Dendritic cell treated with granulocyte-macrophage colony-stimulating factor and Interleukin-4, amounts not matched to agents 40 ng/mL and 50 ng/mL, for 4 days (primary cell): ENCODE measurements around the gene SMAD4.
"Not testable (repeated sequence)": the region's sequence is repeated elsewhere in the genome, so short reads cannot be mapped to it uniquely, and the experiment has no call there.

ENCODE experiments used
- H3K27ac Mint-ChIP-seq: one replicate; pipeline ENCODE4 v1.8.0; 2022; ENCODE audit warnings: mild to moderate bottlenecking, mixed read lengths
- H3K27me3 Mint-ChIP-seq: one replicate; pipeline ENCODE4 v1.8.0; 2022; ENCODE audit warnings: mild to moderate bottlenecking, mixed read lengths
- H3K36me3 Mint-ChIP-seq: one replicate; pipeline ENCODE4 v1.8.0; 2022; ENCODE audit warnings: low read depth, mixed read lengths
- H3K4me1 Mint-ChIP-seq: one replicate; pipeline ENCODE4 v1.8.0; 2022; ENCODE audit warnings: low read depth, mixed read lengths
- H3K4me3 Mint-ChIP-seq: one replicate; pipeline ENCODE4 v1.8.0; 2022; ENCODE audit warnings: mild to moderate bottlenecking, moderate library complexity, mixed read lengths
- H3K9me3 Mint-ChIP-seq: one replicate; pipeline ENCODE4 v1.8.0; 2022; ENCODE audit warnings: mixed read lengths
- intact Hi-C: fragments of 100-400 bp; cut with micrococcal nuclease; formaldehyde crosslinking; loops from one replicate; pipeline ENCODE4 v1.15.0; 2022

SMAD4 gene

DNA sequence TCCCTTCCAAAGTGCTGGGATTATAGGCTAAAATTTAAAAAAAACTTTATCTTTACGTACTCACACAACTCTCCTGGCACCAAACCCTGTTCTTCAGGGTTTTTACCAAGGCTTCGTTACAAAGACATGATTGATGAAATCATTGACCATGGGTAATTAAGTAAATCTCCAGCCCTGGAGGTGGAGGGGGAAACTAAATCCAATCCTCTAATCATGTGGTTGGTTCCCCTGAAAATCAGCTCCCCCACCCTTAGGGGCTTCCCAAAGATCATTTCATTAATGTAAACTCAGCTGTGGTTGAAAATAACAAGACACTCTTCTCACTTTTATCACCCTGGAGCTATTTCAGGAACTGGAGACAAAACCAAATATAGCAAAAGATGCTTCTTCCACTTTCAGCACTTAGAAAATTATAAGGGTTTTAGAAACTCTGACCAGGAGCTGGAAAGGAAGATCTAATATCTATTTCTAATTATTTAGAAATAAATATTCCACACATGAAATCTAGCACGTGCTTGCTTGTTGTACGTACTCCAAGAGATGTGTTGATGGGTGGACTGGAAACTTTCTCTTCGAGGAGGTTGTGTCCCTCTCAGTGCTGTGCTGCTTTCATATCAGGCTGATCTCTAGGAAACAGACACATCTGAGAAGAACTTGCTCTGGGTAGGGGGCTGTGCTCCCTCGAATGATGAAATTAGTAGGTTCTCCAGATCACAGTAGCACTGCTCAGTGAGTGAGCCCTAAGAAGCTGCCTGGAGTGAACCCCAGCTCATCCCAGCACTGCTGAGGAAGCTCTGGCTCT lies 67.2 kb downstream of the SMAD4 start:
- peaks cover 7% of the 10 kb centered on the region for H3K27me3 Mint-ChIP-seq
- intact Hi-C loops = no loop called here
- H3K27ac Mint-ChIP-seq = no peak overlapping the region
- H3K4me1 Mint-ChIP-seq = no peaks in the 10 kb centered on the region
- no peaks in the 10 kb centered on the region for H3K36me3 Mint-ChIP-seq
- H3K9me3 Mint-ChIP-seq = no peaks in the 10 kb centered on the region
- H3K4me3 Mint-ChIP-seq = no peak overlapping the region

DNA sequence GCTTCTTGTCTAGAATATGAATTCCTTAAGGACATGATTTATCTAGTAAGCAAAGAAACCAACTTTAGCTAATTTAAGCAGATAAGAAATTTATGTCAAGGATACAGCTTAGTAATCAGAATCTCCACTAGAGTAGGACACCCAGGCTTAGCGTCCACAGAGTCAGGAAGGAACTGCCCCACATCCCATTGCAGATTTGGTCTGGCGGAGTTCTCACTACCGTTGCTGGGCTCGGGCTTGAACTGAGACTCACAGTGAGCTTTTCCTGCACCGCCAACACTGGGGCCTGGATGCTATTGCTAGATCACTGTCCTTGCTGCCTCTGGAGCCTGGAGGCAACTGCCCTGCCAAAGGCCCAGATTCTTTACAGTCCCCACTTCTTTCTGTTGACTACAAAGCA lies 68.1 kb downstream of the SMAD4 start:
- H3K27me3 Mint-ChIP-seq = peaks cover 7% of the 10 kb centered on the region
- intact Hi-C loops = no loop called here
- no peak overlapping the region for H3K27ac Mint-ChIP-seq

DNA sequence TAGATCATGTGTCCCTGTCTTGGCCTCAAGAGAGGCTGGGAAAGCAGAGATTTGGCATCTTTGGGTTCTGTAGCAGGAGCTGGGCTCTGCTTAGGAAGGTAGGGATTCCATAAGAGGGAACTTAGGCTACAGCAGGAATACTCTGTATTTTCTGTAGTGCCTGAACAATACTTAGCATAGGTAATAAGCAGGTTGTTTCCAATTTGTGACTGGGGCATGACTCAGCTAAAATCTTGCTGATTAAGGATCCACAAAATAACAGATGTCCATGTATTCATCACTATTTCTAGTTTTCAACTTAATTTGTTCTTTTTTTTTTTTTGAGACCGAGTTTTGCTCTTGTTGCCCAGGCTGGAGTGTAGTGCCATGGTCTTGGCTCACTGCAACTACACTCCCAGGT lies 68.5 kb downstream of the SMAD4 start:
- no peak overlapping the region for H3K27ac Mint-ChIP-seq
- H3K4me1 Mint-ChIP-seq = no peaks in the 10 kb centered on the region
- H3K27me3 Mint-ChIP-seq = peaks cover 7% of the 10 kb centered on the region
- intact Hi-C loops = no loop called here
- no peak overlapping the region for H3K4me3 Mint-ChIP-seq
- H3K9me3 Mint-ChIP-seq = no peaks in the 10 kb centered on the region
- no peaks in the 10 kb centered on the region for H3K36me3 Mint-ChIP-seq

More for the DNA sequence above, 68.1 kb downstream of the SMAD4 start:
- Mint-ChIP-seq H3K9me3 (no peaks in the 10 kb centered on the region), H3K36me3 (no peaks in the 10 kb centered on the region), H3K4me3 (no peak overlapping the region), H3K4me1 (no peaks in the 10 kb centered on the region)

DNA sequence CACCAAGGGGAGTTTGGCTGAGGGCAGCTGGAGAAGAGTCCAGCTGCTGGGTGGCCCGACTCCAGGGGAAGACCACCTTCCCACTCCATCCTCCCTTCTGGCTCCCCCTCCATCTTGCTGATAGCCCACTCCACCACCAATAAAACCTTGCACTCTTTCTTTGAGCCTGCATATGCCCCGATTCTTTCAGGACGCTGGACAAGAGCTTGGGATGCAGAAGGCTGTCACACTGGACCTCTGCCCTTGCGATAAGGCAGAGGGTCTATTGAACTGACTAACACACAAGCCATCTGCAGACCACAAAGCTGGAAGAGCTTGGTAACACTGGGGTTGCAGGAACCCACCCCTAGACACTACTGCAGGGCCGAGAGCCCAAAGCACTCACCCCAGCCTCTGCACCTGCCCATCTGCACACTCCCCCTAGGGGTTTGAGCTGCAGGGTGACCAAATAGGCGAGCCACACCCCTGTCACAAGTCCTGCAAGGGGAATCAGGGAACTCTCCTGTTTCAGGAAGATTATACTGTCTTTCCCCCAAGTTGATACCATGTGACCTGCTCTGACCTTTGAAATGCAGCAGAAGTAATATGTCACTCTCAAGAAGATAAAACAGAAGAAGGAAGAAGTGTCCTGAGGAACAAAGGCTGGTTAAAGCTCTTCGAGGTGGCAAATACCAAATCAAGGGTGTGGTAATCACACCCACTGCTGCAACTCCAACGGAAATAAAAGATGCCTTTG lies 70.5 kb downstream of the SMAD4 start:
- Mint-ChIP-seq H3K27ac (no peak overlapping the region), H3K27me3 (peaks cover 7% of the 10 kb centered on the region), H3K4me3 (no peak overlapping the region), H3K4me1 (no peaks in the 10 kb centered on the region), H3K36me3 (no peaks in the 10 kb centered on the region), H3K9me3 (no peaks in the 10 kb centered on the region)
- intact Hi-C loops = loop anchor here (10.0 kb wide), 1 partner anchor 94 kb away; the partner anchor contains the start of gene MEX3C

DNA sequence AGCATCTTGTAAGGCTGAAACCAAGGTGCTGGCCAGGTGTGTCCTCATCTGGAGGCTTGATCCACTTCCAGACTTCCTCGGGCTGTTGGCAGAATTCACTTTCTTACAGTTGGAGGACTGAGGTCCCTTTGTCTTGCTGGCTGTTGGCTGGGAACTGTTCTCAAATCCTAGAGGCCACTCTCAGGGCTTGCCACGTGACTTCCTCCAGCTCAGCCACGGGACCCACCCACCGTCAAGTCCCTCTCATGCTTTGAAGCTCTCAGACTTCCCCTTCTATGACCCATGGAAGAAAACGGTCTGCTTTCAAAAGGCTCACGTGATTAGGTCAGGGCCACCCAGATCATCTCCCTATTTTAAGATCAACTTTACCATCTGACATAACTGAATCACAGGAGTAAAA lies 77.1 kb downstream of the SMAD4 start:
- Mint-ChIP-seq H3K36me3 (no peaks in the 10 kb centered on the region), H3K4me3 (no peak overlapping the region), H3K27ac (no peak overlapping the region), H3K27me3 (no peaks in the 10 kb centered on the region), H3K4me1 (peaks cover 17% of the 10 kb centered on the region), H3K9me3 (peaks cover 10% of the 10 kb centered on the region)
- intact Hi-C loops = loop anchor here (5.0 to 10.0 kb wide), 2 partner anchors 88 to 1890 kb away; partner anchors contain the start of gene MEX3C

DNA sequence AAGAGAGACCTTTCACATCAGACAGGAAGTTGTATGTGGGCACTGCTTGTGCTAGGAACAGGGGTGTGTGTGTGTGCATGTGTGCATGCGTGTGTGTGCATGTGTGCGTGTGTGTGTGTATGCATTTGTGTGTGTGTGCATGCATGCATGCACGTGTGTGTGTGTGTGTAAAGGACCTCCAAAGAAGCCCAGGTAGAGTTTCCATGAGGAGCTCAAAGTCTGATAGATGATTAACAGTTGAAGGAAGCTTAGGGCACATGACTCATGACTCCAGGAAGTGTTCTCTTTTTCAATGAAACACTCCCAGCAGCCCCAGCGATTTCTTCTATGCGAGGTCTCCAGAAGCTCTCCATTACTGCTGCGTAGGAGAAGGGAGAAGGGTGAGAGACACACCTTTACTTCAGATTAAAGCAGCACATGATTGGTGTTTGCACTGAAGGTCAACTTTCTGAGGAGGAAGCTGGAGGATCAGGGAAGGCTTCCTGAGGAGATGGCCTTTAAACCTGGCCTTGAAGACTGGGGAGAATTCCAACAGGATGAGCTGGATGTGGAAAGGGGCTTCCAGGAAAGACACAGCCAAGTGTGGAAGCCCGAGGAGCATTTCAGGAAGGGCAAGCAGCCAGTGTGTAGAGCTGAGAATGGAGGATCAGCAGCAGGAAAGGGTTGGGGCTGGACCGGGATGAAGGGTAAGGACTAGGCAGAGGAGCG lies 77.7 kb downstream of the SMAD4 start:
- intact Hi-C loops = loop anchor here (5.0 to 10.0 kb wide), 2 partner anchors 87 to 1890 kb away; partner anchors contain the start of gene MEX3C
- no peak overlapping the region for H3K27ac Mint-ChIP-seq
- no peaks in the 10 kb centered on the region for H3K36me3 Mint-ChIP-seq
- H3K9me3 Mint-ChIP-seq = peaks cover 10% of the 10 kb centered on the region
- peaks cover 17% of the 10 kb centered on the region for H3K4me1 Mint-ChIP-seq
- H3K4me3 Mint-ChIP-seq = no peak overlapping the region
- no peaks in the 10 kb centered on the region for H3K27me3 Mint-ChIP-seq

DNA sequence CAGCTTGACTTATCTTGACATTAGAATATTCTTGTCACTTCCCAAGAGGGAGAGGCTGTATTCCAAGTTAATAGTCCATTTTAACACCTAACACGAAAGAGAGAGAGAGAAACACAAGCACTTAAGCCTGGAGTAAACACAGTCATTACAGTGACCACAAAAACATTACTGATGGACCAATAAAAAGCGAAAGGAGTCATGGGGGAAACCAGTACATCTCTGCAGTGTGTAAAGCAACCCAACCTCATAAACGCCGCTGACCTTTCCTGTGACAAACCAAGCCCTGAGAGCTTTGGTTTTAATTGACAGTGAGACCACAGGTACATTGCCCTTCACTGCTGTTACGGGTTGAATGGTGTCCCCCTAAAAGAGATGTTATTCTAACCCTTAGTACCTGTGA lies 78.3 kb downstream of the SMAD4 start:
- H3K27ac Mint-ChIP-seq = no peak overlapping the region
- H3K4me3 Mint-ChIP-seq = no peak overlapping the region
- no peaks in the 10 kb centered on the region for H3K27me3 Mint-ChIP-seq
- peaks cover 10% of the 10 kb centered on the region for H3K9me3 Mint-ChIP-seq
- H3K36me3 Mint-ChIP-seq = no peaks in the 10 kb centered on the region
- intact Hi-C loops = loop anchor here (5.0 to 10.0 kb wide), 2 partner anchors 86 to 1889 kb away; partner anchors contain the start of gene MEX3C
- H3K4me1 Mint-ChIP-seq = peaks cover 17% of the 10 kb centered on the region

DNA sequence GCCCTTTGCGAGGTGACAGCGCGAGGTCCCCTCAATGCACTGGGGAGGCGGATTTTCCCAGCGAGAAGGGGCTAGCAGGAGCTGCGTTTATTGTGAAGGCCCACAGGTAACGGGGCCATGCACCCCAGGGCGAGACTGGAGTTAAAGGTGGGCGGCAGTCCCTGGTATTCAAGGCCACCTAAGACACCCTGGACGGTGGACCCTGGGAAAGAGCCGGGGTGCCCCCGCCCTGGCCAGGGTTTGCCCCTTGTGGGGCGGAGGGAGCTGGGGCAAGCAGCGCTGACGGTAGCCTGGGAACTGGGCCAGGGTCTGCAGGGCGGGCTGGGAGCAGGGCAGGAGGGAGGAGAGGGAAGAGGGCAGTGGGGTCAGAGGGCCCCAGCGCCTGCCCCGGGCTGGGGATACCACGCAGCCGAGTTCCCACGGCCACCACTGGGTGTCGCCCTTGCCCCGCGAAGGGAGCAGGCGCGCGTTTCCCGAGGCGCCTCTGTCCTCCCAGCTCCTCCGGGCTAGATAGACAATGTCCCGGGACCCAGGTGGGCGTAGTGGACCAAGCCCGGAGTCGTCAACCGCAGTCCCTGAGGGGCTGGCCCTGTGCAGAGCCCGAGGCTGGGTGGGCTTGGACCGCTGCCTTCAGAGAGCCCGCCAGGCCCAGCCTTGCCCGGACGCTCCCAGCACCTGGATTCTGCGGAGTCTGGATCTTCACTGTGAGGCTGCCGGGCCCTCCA lies 80.2 kb downstream of the SMAD4 start:
- intact Hi-C loops = loop anchor here (2.0 to 5.0 kb wide), 2 partner anchors 273 to 1177 kb away; no protein-coding TSS in a partner anchor
- H3K27ac Mint-ChIP-seq = no peak overlapping the region
- H3K36me3 Mint-ChIP-seq = no peaks in the 10 kb centered on the region
- no peaks in the 10 kb centered on the region for H3K27me3 Mint-ChIP-seq
- H3K9me3 Mint-ChIP-seq = peaks cover 10% of the 10 kb centered on the region
- no peak overlapping the region for H3K4me3 Mint-ChIP-seq
- peaks cover 17% of the 10 kb centered on the region for H3K4me1 Mint-ChIP-seq

DNA sequence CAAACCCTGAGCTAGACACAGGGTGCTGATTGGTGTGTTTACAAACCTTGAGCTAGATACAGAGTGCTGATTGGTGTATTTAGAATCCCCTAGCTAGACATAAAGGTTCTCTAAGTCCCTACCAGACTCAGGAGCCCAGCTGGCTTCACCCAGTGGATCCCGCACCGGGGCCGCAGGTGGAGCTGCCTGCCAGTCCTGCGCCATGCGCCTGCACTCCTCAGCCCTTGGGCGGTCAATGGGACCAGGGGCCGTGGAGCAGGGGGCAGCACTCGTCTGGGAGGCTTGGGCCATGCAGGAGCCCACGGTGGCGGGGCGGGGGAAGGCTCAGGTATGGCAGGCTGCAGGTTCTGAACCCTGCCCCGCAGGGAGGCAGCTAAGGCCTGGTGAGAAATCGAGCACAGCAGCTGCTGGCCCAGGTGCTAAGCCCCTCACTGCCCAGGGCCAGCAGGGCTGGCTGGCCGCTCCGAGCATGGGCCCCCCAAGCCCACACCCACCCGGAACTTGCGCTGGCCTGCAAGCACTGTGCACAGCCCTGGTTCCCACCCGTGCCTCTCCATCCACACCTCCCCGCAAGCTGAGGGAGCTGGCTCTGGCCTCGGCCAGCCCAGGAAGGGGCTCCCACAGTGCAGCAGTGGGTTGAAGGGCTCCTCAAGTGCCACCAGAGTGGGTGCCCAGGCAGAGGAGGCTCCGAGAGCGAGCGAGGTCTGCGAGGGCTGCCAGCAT lies 81.8 kb downstream of the SMAD4 start:
- intact Hi-C loops = loop anchor here (2.0 to 5.0 kb wide), 2 partner anchors 271 to 1176 kb away; no protein-coding TSS in a partner anchor
- H3K9me3 Mint-ChIP-seq, H3K4me3 Mint-ChIP-seq, H3K36me3 Mint-ChIP-seq, H3K27me3 Mint-ChIP-seq, H3K27ac Mint-ChIP-seq: not testable (repeated sequence)
- peaks cover 14% of the 10 kb centered on the region for H3K4me1 Mint-ChIP-seq

DNA sequence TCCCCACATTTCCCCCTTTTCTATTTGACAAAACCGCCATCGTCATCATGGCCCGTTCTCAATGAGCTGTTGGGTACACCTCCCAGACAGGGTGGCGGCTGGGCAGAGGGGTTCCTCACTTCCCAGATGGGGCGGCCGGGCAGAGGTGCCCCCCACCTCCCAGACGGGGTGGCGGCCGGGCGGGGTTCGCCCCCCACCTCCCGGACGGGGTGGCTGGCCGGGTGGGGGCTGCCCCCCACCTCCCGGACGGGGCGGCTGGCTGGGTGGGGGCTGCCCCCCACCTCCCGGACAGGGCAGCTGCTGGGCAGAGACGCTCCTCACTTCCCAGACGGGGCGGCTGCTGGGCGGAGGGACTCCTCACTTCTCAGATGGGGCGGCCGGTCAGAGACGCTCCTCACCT lies 87.0 kb downstream of the SMAD4 start:
- H3K4me3 Mint-ChIP-seq, H3K27me3 Mint-ChIP-seq, H3K27ac Mint-ChIP-seq, H3K4me1 Mint-ChIP-seq, H3K36me3 Mint-ChIP-seq, intact Hi-C loops: not testable (repeated sequence)
- H3K9me3 Mint-ChIP-seq = peaks cover 38% of the 10 kb centered on the region

DNA sequence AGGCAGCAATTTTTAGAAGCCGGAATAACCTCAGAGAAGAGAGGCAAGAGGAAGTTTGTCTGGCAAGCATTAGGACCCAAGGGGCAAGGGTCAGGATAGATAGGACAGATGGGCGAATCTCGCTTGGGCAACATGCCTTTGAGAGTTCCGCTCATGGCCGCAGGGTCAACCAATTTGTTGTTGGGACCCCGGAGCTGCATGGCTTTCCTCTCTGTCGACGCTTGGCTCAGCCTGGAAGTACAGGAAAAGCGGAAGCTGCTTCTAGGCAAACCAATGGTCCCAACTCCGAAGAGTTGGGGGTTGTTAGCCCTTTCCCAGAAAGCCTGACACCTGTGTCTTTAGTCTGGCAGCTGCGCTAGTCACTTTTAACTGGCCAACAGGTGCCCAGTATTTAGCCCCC lies 89.5 kb downstream of the SMAD4 start:
- H3K36me3 Mint-ChIP-seq, intact Hi-C loops, H3K27me3 Mint-ChIP-seq, H3K4me1 Mint-ChIP-seq, H3K4me3 Mint-ChIP-seq, H3K27ac Mint-ChIP-seq: not testable (repeated sequence)
- peaks cover 38% of the 10 kb centered on the region for H3K9me3 Mint-ChIP-seq

DNA sequence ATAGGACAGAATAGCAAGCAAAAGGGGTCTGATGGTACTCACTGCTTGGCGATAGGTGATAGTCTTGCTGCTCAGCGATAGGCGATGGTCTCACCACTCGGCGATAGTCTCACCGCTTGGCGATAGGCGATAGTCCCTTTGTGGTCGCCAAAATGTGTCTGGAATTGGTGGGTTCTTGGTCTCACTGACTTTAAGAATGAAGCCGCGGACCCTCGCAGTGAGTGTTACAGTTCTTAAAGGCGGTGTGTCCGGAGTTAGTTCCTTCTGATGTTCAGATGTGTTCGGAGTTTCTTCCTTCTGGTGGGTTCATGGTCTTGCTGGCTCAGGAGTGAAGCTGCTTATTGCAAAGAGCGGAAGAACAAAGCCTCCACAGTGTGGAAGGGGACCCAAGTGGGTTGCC lies 90.0 kb downstream of the SMAD4 start:
- H3K4me1 Mint-ChIP-seq, H3K36me3 Mint-ChIP-seq, intact Hi-C loops, H3K4me3 Mint-ChIP-seq, H3K27ac Mint-ChIP-seq, H3K27me3 Mint-ChIP-seq: not testable (repeated sequence)
- H3K9me3 Mint-ChIP-seq = peaks cover 38% of the 10 kb centered on the region
